Measurements from ENCODE around the gene KRTAP2-2. TPM values are rescaled to one million over a fixed set of nuclear protein-coding genes. Genes with fewer than 3 reads are reported as not detected.

KRTAP2-2 gene
- total RNA-seq = not detected in 2 replicates

GRCh38 chr17:41055130-41055529 is at the start of gene KRTAP2-2:
Gene KRTAP2-2, minus strand, starts transcription at chr17:41055230. Its CDS starts 19 bp downstream, at chr17:41055211.

DNA sequence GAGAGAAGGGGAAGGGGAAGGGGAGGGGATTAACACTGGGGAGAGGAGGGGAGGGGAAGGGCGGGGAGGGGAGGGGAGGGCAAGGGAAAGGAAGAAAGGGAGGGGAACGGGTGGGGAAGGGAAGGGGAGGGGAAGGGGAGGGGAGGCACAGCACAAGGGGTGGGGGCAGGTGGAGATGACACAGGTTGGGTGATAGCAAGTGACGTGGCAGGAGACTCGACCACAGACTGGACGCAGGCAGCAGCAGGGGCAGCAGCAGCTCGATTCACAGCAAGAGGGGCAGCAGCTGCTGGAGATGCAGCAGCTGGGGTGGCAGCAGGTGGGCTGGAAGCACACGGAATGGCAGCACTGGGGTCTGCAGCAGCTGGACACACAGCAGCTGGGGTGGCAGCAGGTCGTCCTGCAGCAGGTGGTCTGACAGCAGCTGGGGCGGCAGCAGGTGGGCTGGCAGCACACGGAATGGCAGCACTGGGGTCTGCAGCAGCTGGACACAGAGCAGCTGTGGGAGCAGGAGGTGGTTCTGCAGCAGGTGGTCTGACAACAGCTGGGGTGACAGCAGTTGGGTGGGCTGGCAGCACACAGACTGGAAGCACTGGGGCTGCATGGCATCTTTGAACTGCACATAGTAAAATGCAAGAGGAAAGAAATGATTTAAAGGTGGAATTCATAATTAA is 46.7 kb upstream of the KRTAP2-2 start, which contains the start of gene KRTAP4-16:
Gene KRTAP4-16 (minus strand): TSS at position 624 of the 674 bp plus-strand sequence. CDS start 0 bp downstream, at position 624.

GRCh38 chr17:41098042-41098441 is 43.0 kb upstream of the KRTAP2-2 start, which contains the start of gene KRTAP4-8:
Gene KRTAP4-8, minus strand, starts transcription at chr17:41098142. Its CDS starts 58 bp downstream, at chr17:41098084.

DNA sequence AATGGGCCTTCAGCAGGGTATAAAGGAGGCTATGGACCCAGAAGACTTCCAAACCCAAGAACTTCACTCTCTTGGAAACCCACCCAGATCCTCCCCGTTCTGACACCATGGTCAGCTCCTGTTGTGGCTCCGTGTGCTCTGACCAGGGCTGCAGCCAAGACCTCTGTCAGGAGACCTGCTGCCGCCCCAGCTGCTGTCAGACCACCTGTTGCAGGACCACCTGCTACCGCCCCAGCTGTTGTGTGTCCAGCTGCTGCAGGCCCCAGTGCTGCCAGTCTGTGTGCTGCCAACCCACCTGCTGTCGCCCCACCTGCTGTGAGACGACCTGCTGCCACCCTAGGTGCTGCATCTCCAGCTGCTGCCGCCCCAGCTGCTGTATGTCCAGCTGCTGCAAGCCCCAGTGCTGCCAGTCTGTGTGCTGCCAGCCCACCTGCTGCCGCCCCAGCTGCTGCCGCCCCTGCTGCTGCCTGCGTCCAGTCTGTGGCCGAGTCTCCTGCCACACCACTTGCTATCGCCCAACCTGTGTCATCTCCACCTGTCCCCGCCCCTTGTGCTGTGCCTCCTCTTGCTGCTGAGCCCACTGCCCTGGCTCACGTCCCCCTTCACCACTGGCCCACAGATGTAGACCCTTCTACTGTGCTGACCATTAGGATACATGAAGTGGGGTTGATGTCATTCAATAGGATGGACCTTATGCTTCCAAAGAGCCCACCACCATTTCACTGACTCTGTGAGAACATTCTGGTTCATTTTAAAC is 29.2 kb upstream of the KRTAP2-2 start, which contains the start of gene KRTAP4-7:
Gene KRTAP4-7 (plus strand): TSS at position 51 of the 757 bp plus-strand sequence. CDS start 57 bp downstream, at position 108.

GRCh38 chr17:41065829-41066624 is 11.0 kb upstream of the KRTAP2-2 start, which contains the start of gene KRTAP2-4:
Gene KRTAP2-4, minus strand, starts transcription at chr17:41065879. Its CDS starts 34 bp downstream, at chr17:41065845.

DNA sequence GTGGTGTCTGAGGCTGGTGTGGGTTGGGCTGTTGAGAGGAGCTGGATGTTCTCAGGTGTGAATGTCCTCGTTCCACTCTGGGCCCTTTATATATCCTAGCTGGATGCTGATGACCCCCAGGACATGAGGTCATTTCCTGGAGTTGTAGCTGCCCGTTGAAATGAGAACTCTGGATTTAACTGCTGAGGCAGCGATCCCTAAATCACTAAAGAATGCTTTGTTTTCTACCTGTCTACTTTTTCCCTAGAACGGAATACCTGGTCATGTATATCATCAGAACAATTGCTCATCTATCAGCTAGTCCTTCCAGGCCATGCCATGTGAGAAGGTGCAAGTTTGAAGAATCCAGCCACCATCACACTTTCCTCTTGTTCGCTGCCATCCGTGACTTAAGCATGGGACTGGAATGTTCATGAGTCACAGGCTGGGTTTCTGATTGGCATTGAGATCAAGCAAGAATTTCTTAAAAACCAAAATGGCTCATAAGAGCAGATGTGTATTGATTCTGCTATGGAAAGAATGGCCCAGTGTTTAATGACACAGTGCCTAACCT is 5.1 kb upstream of the KRTAP2-2 start, which contains the start of gene KRTAP2-3:
Gene KRTAP2-3 (minus strand): TSS at position 63 of the 553 bp plus-strand sequence. CDS start 64 bp downstream, outside the sequence.

DNA sequence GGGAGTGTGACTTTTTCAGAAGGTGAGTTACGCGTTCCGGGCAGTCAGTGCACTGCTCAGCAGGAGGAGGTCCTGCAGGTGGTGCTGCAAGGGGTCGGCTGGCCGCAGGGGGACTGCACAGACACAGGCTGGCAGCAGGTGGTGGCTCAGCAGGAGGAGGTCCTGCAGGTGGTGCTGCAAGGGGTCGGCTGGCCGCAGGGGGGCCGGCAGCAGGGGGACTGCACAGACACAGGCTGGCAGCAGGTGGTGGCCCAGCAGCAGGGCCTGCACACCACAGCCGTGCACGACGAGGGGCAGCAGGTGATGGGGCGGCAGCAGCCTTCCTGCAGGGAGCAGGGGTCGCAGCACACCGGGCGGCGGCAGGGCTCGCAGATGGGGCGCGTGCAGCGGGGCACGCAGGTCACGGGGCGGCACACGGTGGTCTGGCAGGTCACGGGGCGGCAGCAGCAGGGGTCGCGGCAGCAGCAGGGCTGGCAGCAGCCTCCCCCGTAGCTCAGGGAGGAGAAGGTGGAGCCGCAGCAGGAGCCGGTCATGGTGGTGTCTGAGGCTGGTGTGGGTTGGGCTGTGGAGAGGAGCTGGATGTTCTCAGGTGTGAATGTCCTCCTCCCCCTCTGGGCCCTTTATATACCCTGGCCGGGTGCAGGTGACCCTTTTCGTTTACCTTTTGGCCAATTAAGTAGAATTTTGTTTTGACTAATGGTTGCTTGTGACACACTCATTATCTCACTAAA is 8.1 kb downstream of the KRTAP2-2 start, which contains the start of gene KRTAP2-1:
Gene KRTAP2-1 (minus strand): TSS at position 582 of the 731 bp plus-strand sequence. CDS start 49 bp downstream, at position 533.

GRCh38 chr17:41040783-41041571 is 14.1 kb downstream of the KRTAP2-2 start, which contains the start of gene KRTAP1-1:
Gene KRTAP1-1, minus strand, starts transcription at chr17:41041450. Its CDS starts 53 bp downstream, at chr17:41041397.

GRCh38 chr17:41034346-41034935 is 20.6 kb downstream of the KRTAP2-2 start, which contains the start of gene KRTAP1-3:
Gene KRTAP1-3, minus strand, starts transcription at chr17:41034874. Its CDS starts 53 bp downstream, at chr17:41034821.

GRCh38 chr17:41029633-41030245 is 25.3 kb downstream of the KRTAP2-2 start, which contains the start of gene KRTAP1-4:
Gene KRTAP1-4, minus strand, starts transcription at chr17:41030195. Its CDS starts 117 bp downstream, at chr17:41030078.

GRCh38 chr17:41026715-41027471 is 28.1 kb downstream of the KRTAP2-2 start, which contains the start of gene KRTAP1-5:
Gene KRTAP1-5, minus strand, starts transcription at chr17:41027208. Its CDS starts 53 bp downstream, at chr17:41027155.

DNA sequence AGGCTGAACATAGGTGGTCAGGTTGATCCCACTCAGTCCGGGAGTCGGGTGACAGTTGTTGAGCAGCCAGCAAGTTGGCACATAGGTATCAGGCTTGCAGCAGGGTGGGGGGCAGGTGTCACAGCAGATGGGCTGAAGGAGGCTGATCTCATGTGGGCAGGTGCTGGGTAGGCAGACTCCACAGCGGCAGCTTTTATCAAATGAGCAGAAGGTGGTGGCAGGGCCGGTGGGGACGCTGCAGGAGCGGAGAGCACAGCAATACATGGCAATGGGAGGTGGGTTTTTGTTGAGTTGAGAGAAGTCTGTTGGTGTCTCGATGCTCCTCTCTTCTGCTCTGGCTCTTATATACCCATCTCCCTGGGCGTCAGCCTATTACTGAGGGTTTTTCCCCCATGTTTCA is 46.2 kb downstream of the KRTAP2-2 start, which contains the start of gene KRTAP3-1:
Gene KRTAP3-1 (minus strand): TSS at position 318 of the 400 bp plus-strand sequence. CDS start 54 bp downstream, at position 264.

Small RNA genes within 50 kb of the gene (small RNA-seq; reads per million reads assigned to genes)
- not detected for gene KRTAP3-4P

Other genes with a start within 250 kb of the KRTAP2-2 start
- 2.1 and 10.2 TPM in 2 replicates for gene KRT10, start 232.6 kb downstream of the KRTAP2-2 start, total RNA-seq
- not detected in 2 replicates for gene KRT12, start 188.0 kb downstream of the KRTAP2-2 start, total RNA-seq
- not detected in 2 replicates for gene KRT20, start 170.0 kb downstream of the KRTAP2-2 start, total RNA-seq
- gene KRT23, start 117.6 kb downstream of the KRTAP2-2 start, total RNA-seq = not detected in 2 replicates
- not detected in 2 replicates for gene KRT39, start 88.3 kb downstream of the KRTAP2-2 start, total RNA-seq
- gene KRT40, start 70.9 kb downstream of the KRTAP2-2 start, total RNA-seq = not detected in 2 replicates
- not detected in 2 replicates for gene KRTAP3-3, start 61.1 kb downstream of the KRTAP2-2 start, total RNA-seq
- not detected in 2 replicates for gene KRTAP3-2, start 55.3 kb downstream of the KRTAP2-2 start, total RNA-seq
- not detected in 2 replicates for gene KRTAP3-1, start 46.1 kb downstream of the KRTAP2-2 start, total RNA-seq
- not detected in 2 replicates for gene KRTAP1-5, start 28.0 kb downstream of the KRTAP2-2 start, total RNA-seq
- not detected in 2 replicates for gene KRTAP1-4, start 25.0 kb downstream of the KRTAP2-2 start, total RNA-seq
- gene KRTAP1-3, start 20.4 kb downstream of the KRTAP2-2 start, total RNA-seq = not detected in 2 replicates
- not detected in 2 replicates for gene KRTAP1-1, start 13.8 kb downstream of the KRTAP2-2 start, total RNA-seq
- not detected in 2 replicates for gene KRTAP2-1, start 7.9 kb downstream of the KRTAP2-2 start, total RNA-seq
- not detected in 2 replicates for gene KRTAP2-3, start 4.9 kb upstream of the KRTAP2-2 start, total RNA-seq
- gene KRTAP2-4, start 10.6 kb upstream of the KRTAP2-2 start, total RNA-seq = not detected in 2 replicates
- gene KRTAP4-7, start 28.9 kb upstream of the KRTAP2-2 start, total RNA-seq = not detected in 2 replicates
- not detected in 2 replicates for gene KRTAP4-8, start 42.9 kb upstream of the KRTAP2-2 start, total RNA-seq
- gene KRTAP4-16, start 47.0 kb upstream of the KRTAP2-2 start, total RNA-seq = not detected in 2 replicates
- not detected in 2 replicates for gene KRTAP4-9, start 50.2 kb upstream of the KRTAP2-2 start, total RNA-seq
- gene KRTAP4-11, start 63.1 kb upstream of the KRTAP2-2 start, total RNA-seq = not detected in 2 replicates
- not detected in 2 replicates for gene KRTAP4-12, start 69.0 kb upstream of the KRTAP2-2 start, total RNA-seq
- gene KRTAP4-6, start 85.3 kb upstream of the KRTAP2-2 start, total RNA-seq = not detected in 2 replicates
- not detected in 2 replicates for gene KRTAP4-5, start 94.6 kb upstream of the KRTAP2-2 start, total RNA-seq
- not detected in 2 replicates for gene KRTAP4-4, start 105.5 kb upstream of the KRTAP2-2 start, total RNA-seq
- gene KRTAP4-3, start 113.0 kb upstream of the KRTAP2-2 start, total RNA-seq = not detected in 2 replicates
- not detected in 2 replicates for gene KRTAP4-2, start 123.0 kb upstream of the KRTAP2-2 start, total RNA-seq
- gene KRTAP4-1, start 129.7 kb upstream of the KRTAP2-2 start, total RNA-seq = not detected in 2 replicates
- not detected in 2 replicates for gene KRTAP9-1, start 134.7 kb upstream of the KRTAP2-2 start, total RNA-seq
- not detected in 2 replicates for gene KRTAP9-2, start 171.4 kb upstream of the KRTAP2-2 start, total RNA-seq
- gene KRTAP9-3, start 177.2 kb upstream of the KRTAP2-2 start, total RNA-seq = not detected in 2 replicates
- not detected in 2 replicates for gene KRTAP9-8, start 182.8 kb upstream of the KRTAP2-2 start, total RNA-seq
- gene KRTAP9-4, start 194.5 kb upstream of the KRTAP2-2 start, total RNA-seq = not detected in 2 replicates
- gene KRTAP9-9, start 200.2 kb upstream of the KRTAP2-2 start, total RNA-seq = not detected in 2 replicates
- not detected in 2 replicates for gene KRTAP9-6, start 210.1 kb upstream of the KRTAP2-2 start, total RNA-seq
- gene KRTAP9-7, start 220.5 kb upstream of the KRTAP2-2 start, total RNA-seq = not detected in 2 replicates
- not detected in 2 replicates for gene KRTAP29-1, start 247.6 kb upstream of the KRTAP2-2 start, total RNA-seq